Caco-2 (cell line): ENCODE data around the gene MYO10. TPM values are rescaled to one million over a fixed set of nuclear protein-coding genes. Genes with fewer than 3 reads are reported as not detected.

Source experiments
- BruUV-seq: library from RNA; stranded (reverse); fragments of 400-500 nt; replicated peaks from 2 replicates; lab custom pipeline; 2021; lab: Mats Ljungman, UMichigan
- CTCF ChIA-PET: fragments of 300-600 bp; sonication (Branson Sonifier 250); formaldehyde crosslinking; loops from one replicate; lab custom pipeline; 2022; ENCODE audit warnings: antibody characterized with exemption; lab: Charles Lee
- POLR2A ChIA-PET: fragments of 300-600 bp; sonication (Branson Sonifier 250); formaldehyde crosslinking; loops from one replicate; lab custom pipeline; 2022; ENCODE audit warnings: antibody characterized with exemption; lab: Charles Lee
- DNase-seq, 2 experiments: peaks; one replicate each; pipeline versions ENCODE4 v3.0.0 to v3.0.0-alpha.2; 2020 to 2022
- H3K27me3 ChIP-seq: replicated peaks from 2 replicates; pipeline ENCODE4 v1.6.0; 2011; ENCODE audit warnings: low read length; ENCODE audit not compliant: control insufficient read depth, insufficient read depth
- H3K36me3 ChIP-seq: 2 replicates; pipeline ENCODE4 v1.5.1; 2011; ENCODE audit warnings: low read length; ENCODE audit not compliant: control insufficient read depth, insufficient read depth
- H3K4me1 ChIP-seq: fragments of 250-450 bp; sonication (Bioruptor Pico); 2 replicates; pipeline ENCODE4 v1.5.1; 2020; ENCODE audit warnings: mild to moderate bottlenecking
- H3K4me3 ChIP-seq: 2 replicates; pipeline ENCODE4 v1.5.1; 2011; ENCODE audit warnings: low read depth, mild to moderate bottlenecking, control low read depth, low read length
- H3K9me3 ChIP-seq: fragments of 250-450 bp; sonication (Bioruptor Pico); 2 replicates; pipeline ENCODE4 v1.5.1; 2020; ENCODE audit warnings: mild to moderate bottlenecking, moderate library complexity
- H3K27ac Mint-ChIP-seq: one replicate; pipeline ENCODE4 v1.8.0; 2022; ENCODE audit warnings: mixed read lengths; ENCODE audit not compliant: unreplicated experiment
- H3K27me3 Mint-ChIP-seq: one replicate; pipeline ENCODE4 v1.8.0; 2022; ENCODE audit warnings: mixed read lengths; ENCODE audit not compliant: insufficient read depth, unreplicated experiment
- H3K36me3 Mint-ChIP-seq: one replicate; pipeline ENCODE4 v1.8.0; 2022; ENCODE audit warnings: mild to moderate bottlenecking, mixed read lengths; ENCODE audit not compliant: insufficient read depth, unreplicated experiment
- H3K4me1 Mint-ChIP-seq: one replicate; pipeline ENCODE4 v1.8.0; 2022; ENCODE audit warnings: low read depth, mixed read lengths; ENCODE audit not compliant: unreplicated experiment
- H3K4me3 Mint-ChIP-seq: one replicate; pipeline ENCODE4 v1.8.0; 2022; ENCODE audit warnings: mild to moderate bottlenecking, moderate library complexity, mixed read lengths; ENCODE audit not compliant: unreplicated experiment
- H3K9me3 Mint-ChIP-seq: one replicate; pipeline ENCODE4 v1.8.0; 2022; ENCODE audit warnings: mixed read lengths; ENCODE audit not compliant: unreplicated experiment
- intact Hi-C: fragments of 100-400 bp; cut with micrococcal nuclease; formaldehyde crosslinking; loops from one replicate; pipeline ENCODE4 v1.10.0; 2022; ENCODE audit not compliant: unreplicated experiment
- total RNA-seq: library from RNA; stranded (reverse); gene quantifications from 2 replicates; pipeline ENCODE4 v1.2.3, GENCODE V29; 2022
- TF ChIP-seq, protein P1 (sequence below), 2 experiments: fragments of 200-600 bp in 1 of 2; IDR thresholded peaks; 1 replicate in 1 of 2; 2 replicates in 1 of 2; pipeline versions ENCODE4 v1.5.1 to v1.8.0; 2011 to 2022; ENCODE audit warnings: antibody characterized with exemption in 1 of 2, control low read depth in 1 of 2, inconsistent platforms in 1 of 2, low read depth in 1 of 2, low read length in 1 of 2, mild to moderate bottlenecking in 1 of 2, moderate library complexity in 1 of 2; ENCODE audit not compliant: insufficient read depth in 1 of 2, severe bottlenecking in 1 of 2, unreplicated experiment in 1 of 2

MYO10 gene
- total RNA-seq, 1 experiment from 2014 or later: 67.6 TPM

- peaks cover 46% of the 10 kb centered on the region for H3K4me1 ChIP-seq
- Mint-ChIP-seq H3K27ac (no peak overlapping the region), H3K4me3 (no peak overlapping the region), H3K36me3 (peaks cover 27% of the 10 kb centered on the region), H3K4me1 (peaks cover 59% of the 10 kb centered on the region), H3K9me3 (no peaks in the 10 kb centered on the region), H3K27me3 (no peaks in the 10 kb centered on the region)
- H3K36me3 ChIP-seq: 0 out of 2 replicates have a peak, but pooled peaks cover 1% of the 10 kb centered on the region
- no TSS peak for BruUV-seq
- no peak overlapping the region for H3K4me3 ChIP-seq
- CTCF ChIA-PET: no interaction called here
- DNase-seq: no peak
- H3K27me3 ChIP-seq: no peaks in the 10 kb centered on the region
- POLR2A ChIA-PET: no interaction called here
- intact Hi-C loops: no loop called here
- TF ChIP-seq, protein P1, sequence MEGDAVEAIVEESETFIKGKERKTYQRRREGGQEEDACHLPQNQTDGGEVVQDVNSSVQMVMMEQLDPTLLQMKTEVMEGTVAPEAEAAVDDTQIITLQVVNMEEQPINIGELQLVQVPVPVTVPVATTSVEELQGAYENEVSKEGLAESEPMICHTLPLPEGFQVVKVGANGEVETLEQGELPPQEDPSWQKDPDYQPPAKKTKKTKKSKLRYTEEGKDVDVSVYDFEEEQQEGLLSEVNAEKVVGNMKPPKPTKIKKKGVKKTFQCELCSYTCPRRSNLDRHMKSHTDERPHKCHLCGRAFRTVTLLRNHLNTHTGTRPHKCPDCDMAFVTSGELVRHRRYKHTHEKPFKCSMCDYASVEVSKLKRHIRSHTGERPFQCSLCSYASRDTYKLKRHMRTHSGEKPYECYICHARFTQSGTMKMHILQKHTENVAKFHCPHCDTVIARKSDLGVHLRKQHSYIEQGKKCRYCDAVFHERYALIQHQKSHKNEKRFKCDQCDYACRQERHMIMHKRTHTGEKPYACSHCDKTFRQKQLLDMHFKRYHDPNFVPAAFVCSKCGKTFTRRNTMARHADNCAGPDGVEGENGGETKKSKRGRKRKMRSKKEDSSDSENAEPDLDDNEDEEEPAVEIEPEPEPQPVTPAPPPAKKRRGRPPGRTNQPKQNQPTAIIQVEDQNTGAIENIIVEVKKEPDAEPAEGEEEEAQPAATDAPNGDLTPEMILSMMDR (IDR thresholded peaks at IDR 0.05; ENCODE audit: insufficient read depth in 1 of 2, low read depth in 1 of 2, low read length in 1 of 2, severe bottlenecking in 1 of 2, unreplicated experiment in 1 of 2): no peak
- no peaks in the 10 kb centered on the region for H3K9me3 ChIP-seq
Observed at GRCh38 chr5:16902846-16903245, 33.2 kb downstream of the MYO10 start.

GRCh38 chr5:16901021-16901644, 35.0 kb downstream of the MYO10 start:
- peaks cover 53% of the 10 kb centered on the region for H3K4me1 ChIP-seq
- Mint-ChIP-seq H3K9me3 (no peaks in the 10 kb centered on the region), H3K27me3 (no peaks in the 10 kb centered on the region), H3K4me1 (peaks cover 69% of the 10 kb centered on the region), H3K36me3 (peaks cover 33% of the 10 kb centered on the region), H3K27ac (peak overlapping the region; percentile 93), H3K4me3 (no peak overlapping the region)
- H3K36me3 ChIP-seq: 0 out of 2 replicates have a peak, but pooled peaks cover 1% of the 10 kb centered on the region
- BruUV-seq: no TSS peak
- ChIA-PET POLR2A (no interaction called here), CTCF (interaction anchor here (0.6 kb wide), 1 partner anchor 110 kb away, joined by 3 read pairs; no protein-coding TSS in a partner anchor)
- TF ChIP-seq, protein P1 (IDR thresholded peaks at IDR 0.05; ENCODE audit: insufficient read depth in 1 of 2, low read depth in 1 of 2, low read length in 1 of 2, severe bottlenecking in 1 of 2, unreplicated experiment in 1 of 2): no peak
- no peak for DNase-seq
- no peaks in the 10 kb centered on the region for H3K27me3 ChIP-seq
- no peak overlapping the region for H3K4me3 ChIP-seq
- intact Hi-C loops: no loop called here
- no peaks in the 10 kb centered on the region for H3K9me3 ChIP-seq

DNA sequence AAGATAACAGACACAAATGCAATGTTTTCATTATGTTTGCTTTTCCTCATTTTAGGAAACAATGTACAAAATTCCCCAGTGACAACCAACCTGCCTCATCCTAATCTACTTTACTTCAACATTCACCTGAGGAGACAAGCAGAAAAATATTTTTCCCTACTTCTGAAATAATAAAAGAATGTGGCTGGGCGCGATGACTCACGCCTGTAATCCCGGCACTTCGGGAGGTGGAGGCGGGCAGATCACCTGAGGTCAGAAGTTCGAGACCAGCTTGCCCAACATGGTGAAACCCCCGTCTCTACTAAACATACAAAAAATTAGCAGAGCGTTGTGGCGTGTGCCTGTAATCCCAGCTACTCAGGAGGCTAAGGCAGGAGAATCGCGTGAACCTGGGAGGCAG, 36.9 kb downstream of the MYO10 start:
- Mint-ChIP-seq H3K27me3 (no peaks in the 10 kb centered on the region), H3K27ac (peak overlapping the region; percentile 82), H3K9me3 (no peaks in the 10 kb centered on the region), H3K4me1 (peaks cover 74% of the 10 kb centered on the region), H3K36me3 (peaks cover 40% of the 10 kb centered on the region), H3K4me3 (peak overlapping the region; percentile 38)
- Histone ChIP-seq H3K27me3 (no peaks in the 10 kb centered on the region), H3K4me1 (peaks cover 71% of the 10 kb centered on the region), H3K9me3 (no peaks in the 10 kb centered on the region), H3K4me3 (no peak overlapping the region), H3K36me3 (no peaks in the 10 kb centered on the region)
- BruUV-seq: no TSS peak
- DNase-seq: peak; percentile 57 to 60
- TF ChIP-seq, protein P1 (IDR thresholded peaks at IDR 0.05; ENCODE audit: insufficient read depth in 1 of 2, low read depth in 1 of 2, low read length in 1 of 2, severe bottlenecking in 1 of 2, unreplicated experiment in 1 of 2): no peak
- ChIA-PET CTCF (no interaction called here), POLR2A (interaction anchor here (0.9 kb wide), 1 partner anchor 35 kb away, joined by 3 read pairs; no protein-coding TSS in a partner anchor)
- intact Hi-C loops: loop anchor here (10.0 kb wide), 1 partner anchor 354 kb away; no protein-coding TSS in a partner anchor
